Thyroid gland (tissue), 4 donors: Measurements from ENCODE around the gene FOXO1. TPM values are rescaled to one million over a fixed set of nuclear protein-coding genes. Genes with fewer than 3 reads are reported as not detected.

Source experiments
- DNase-seq, 2 donors: peaks; one replicate each; pipeline ENCODE4 v3.0.0-alpha.2; 2019
- H3K27ac ChIP-seq, 3 donors: fragments of 200-600 bp; sonication (generic); 1 replicate in 2 of 3; 2 replicates in 1 of 3; pipeline ENCODE4 v1.5.1; 2016 to 2019; ENCODE audit warnings: mild to moderate bottlenecking in 1 of 3, moderate library complexity in 1 of 3
- H3K27me3 ChIP-seq: fragments of 200-600 bp; sonication (generic); one replicate; pipeline ENCODE4 v1.5.1; 2019
- H3K36me3 ChIP-seq, 2 donors: fragments of 200-600 bp; sonication (generic); one replicate each; pipeline ENCODE4 v1.5.1; 2016 to 2019
- H3K4me1 ChIP-seq, 2 donors: fragments of 200-600 bp; sonication (generic); one replicate each; pipeline ENCODE4 v1.5.1; 2017 to 2019
- H3K4me3 ChIP-seq, 3 donors: fragments of 200-600 bp; sonication (generic); replicated peaks in 1 of 3; 1 replicate in 2 of 3; 2 replicates in 1 of 3; pipeline ENCODE4 v1.5.1; 2016; ENCODE audit warnings: mild to moderate bottlenecking in 1 of 3
- H3K9me3 ChIP-seq: fragments of 200-600 bp; sonication (generic); one replicate; pipeline ENCODE4 v1.5.1; 2017
- POLR2A ChIP-seq, 2 donors: fragments of 450-650 bp; IDR thresholded peaks; one replicate each; pipeline ENCODE4 v1.6.1; 2017; ENCODE audit warnings: antibody characterized with exemption in 2 of 2, mild to moderate bottlenecking in 2 of 2, moderate library complexity in 1 of 2
- WGBS, 2 donors: methylation state at CpG; one replicate each; pipeline ENCODE4 v1.1.5; 2017; 5-methylcytosine and 5-hydroxymethylcytosine counted together
- intact Hi-C: fragments of 100-400 bp; cut with DNase I; formaldehyde crosslinking; loops from one replicate; pipeline ENCODE4 v1.15.1; 2023
- total RNA-seq, 4 donors: library from RNA; depleted of rRNA; stranded (reverse); fragments of >200 nt; gene quantifications; one replicate each; pipeline ENCODE4 v1.2.3, GENCODE V29; 2016
- TF ChIP-seq, protein P1 (sequence below), 6 experiments: fragments of 200-600 bp in 3 of 6; fragments of 450-650 bp in 3 of 6; sonication (generic) in 3 of 6; IDR thresholded peaks; one replicate each; pipeline ENCODE4 v1.5.1; 2016 to 2019; ENCODE audit warnings: antibody characterized with exemption in 6 of 6, mild to moderate bottlenecking in 2 of 6, inconsistent platforms in 1 of 6, moderate library complexity in 1 of 6

The FOXO1 gene
- total RNA-seq, 4 donors from 2014 or later: 65.2 to 92.9 (median 70.0) TPM

DNA sequence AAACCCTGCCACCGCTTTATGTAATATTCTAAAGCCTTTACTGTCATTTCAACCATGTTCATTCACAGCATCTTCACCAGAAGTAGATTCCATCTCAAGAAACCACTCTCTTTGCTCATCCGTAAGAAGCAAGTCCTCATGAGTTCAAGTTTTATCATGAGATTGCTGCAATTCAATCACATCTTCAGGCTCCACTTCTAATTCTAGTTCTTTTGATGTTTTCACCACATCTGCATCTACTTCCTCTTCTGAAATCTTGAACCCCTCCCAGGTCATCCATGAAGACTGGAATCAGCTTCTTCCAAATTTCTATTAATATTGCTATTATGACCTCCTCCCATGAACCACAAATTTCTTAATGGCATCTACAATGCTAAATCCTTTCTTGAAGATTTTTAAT lies 83.9 kb downstream of the FOXO1 start:
- intact Hi-C loops: no loop called here
- no peak for TF ChIP-seq POLR2A (IDR thresholded peaks at IDR 0.05)
- TF ChIP-seq, protein P1, sequence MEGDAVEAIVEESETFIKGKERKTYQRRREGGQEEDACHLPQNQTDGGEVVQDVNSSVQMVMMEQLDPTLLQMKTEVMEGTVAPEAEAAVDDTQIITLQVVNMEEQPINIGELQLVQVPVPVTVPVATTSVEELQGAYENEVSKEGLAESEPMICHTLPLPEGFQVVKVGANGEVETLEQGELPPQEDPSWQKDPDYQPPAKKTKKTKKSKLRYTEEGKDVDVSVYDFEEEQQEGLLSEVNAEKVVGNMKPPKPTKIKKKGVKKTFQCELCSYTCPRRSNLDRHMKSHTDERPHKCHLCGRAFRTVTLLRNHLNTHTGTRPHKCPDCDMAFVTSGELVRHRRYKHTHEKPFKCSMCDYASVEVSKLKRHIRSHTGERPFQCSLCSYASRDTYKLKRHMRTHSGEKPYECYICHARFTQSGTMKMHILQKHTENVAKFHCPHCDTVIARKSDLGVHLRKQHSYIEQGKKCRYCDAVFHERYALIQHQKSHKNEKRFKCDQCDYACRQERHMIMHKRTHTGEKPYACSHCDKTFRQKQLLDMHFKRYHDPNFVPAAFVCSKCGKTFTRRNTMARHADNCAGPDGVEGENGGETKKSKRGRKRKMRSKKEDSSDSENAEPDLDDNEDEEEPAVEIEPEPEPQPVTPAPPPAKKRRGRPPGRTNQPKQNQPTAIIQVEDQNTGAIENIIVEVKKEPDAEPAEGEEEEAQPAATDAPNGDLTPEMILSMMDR (IDR thresholded peaks at IDR 0.05): no peak
- H3K27ac ChIP-seq: no peak overlapping the region
- H3K4me3 ChIP-seq: no peak overlapping the region
- DNase-seq: no peak
- peaks cover 73 to 75% of the 10 kb centered on the region in 2 donors for H3K4me1 ChIP-seq
- no peaks in the 10 kb centered on the region for H3K27me3 ChIP-seq
- 96 to 99% methylated on average over 2 of the region's 2 CpGs for WGBS, 2 donors
- no peaks in the 10 kb centered on the region for H3K9me3 ChIP-seq
- H3K36me3 ChIP-seq: no peaks in the 10 kb centered on the region

DNA sequence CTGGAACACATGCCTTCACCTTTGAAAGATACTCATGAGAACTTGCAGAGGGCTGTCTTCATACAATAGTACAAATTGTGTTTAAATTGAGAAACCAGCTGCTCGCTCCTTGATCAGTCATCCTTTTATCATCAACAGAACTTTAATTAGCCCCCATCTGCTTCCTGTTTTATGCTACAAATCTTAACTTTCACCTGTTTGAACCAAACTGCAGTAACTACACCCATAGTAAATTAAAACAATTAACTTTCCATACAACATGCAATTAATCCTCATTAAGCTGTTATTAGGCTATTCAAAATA lies 85.2 kb downstream of the FOXO1 start:
- Histone ChIP-seq H3K9me3 (no peaks in the 10 kb centered on the region), H3K4me1 (peaks cover 73 to 75% of the 10 kb centered on the region in 2 donors), H3K27me3 (no peaks in the 10 kb centered on the region), H3K36me3 (no peaks in the 10 kb centered on the region), H3K4me3 (no peak overlapping the region), H3K27ac (peak overlapping the region; percentile 26 to 75 (median 38))
- intact Hi-C loops: no loop called here
- WGBS, 2 donors: 78 to 80% methylated on average over 1 of the region's 1 CpG
- TF ChIP-seq, protein P1 (IDR thresholded peaks at IDR 0.05): no peak
- no peak for TF ChIP-seq POLR2A (IDR thresholded peaks at IDR 0.05)
- DNase-seq: no peak

DNA sequence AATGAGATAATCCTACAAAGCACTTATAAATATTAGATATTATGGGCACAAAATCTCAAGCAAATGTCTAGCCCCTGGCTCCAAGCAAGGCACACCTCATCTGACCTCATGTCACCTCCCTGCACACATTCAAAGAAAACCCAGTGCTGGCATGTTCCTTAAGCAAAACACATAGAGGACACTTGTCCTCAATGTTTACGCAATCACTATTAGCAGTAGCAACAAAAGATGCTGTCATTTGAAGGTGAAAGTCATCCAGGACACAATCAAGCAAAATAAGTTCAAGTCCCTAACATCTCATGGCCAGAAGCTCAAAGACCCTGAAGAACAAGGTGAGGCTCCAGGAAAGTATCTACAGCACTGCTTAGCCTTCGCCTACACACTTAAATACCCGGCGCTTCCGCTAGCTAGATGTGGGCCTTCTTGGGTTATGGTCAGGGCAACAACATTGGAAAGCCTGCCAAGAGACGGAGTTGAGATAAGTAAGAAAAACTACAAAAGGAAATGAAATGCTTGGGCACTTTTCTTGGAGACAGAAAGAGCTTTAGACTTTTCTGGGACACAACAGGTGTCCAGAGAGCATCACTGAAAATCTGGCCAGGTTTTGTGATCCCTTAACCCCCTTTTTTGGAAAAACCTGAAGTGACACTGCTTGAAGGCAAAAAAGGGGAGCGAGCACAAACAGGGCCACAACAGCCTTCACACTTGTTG lies 85.7 kb downstream of the FOXO1 start:
- no peak overlapping the region for H3K4me3 ChIP-seq
- H3K4me1 ChIP-seq: peaks cover 73 to 75% of the 10 kb centered on the region in 2 donors
- peak; percentile 60 for DNase-seq
- WGBS, 2 donors: 42 to 45% methylated on average over 7 of the region's 7 CpGs
- intact Hi-C loops: no loop called here
- H3K27me3 ChIP-seq: no peaks in the 10 kb centered on the region
- no peaks in the 10 kb centered on the region for H3K36me3 ChIP-seq
- H3K9me3 ChIP-seq: no peaks in the 10 kb centered on the region
- peak overlapping the region; percentile 26 to 75 (median 38) for H3K27ac ChIP-seq
- TF ChIP-seq, protein P1 (IDR thresholded peaks at IDR 0.05): no peak
- no peak for TF ChIP-seq POLR2A (IDR thresholded peaks at IDR 0.05)

DNA sequence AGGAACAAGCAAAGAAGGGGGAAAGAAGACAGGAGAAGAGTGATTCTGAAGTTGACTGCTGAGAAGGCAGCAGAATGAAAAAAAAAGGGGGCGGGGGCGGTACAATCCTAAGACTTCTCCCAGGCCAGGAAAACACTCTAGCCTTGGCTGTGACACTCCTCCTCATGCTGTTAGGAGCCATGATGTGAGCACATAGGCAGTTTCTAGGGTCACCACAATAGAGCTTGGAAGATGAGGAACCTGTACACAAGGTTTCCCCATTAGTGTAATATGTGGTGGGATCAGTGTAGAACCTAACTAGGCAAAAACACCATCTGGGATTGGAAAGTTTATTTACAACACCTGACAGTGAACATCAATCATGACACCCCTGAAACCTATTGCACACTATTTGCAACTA lies 86.9 kb downstream of the FOXO1 start:
- Histone ChIP-seq H3K4me3 (no peak overlapping the region), H3K9me3 (no peaks in the 10 kb centered on the region), H3K27me3 (no peaks in the 10 kb centered on the region), H3K36me3 (no peaks in the 10 kb centered on the region), H3K4me1 (peaks cover 71 to 74% of the 10 kb centered on the region in 2 donors), H3K27ac (peak overlapping the region; percentile 1 to 26 (median 13))
- intact Hi-C loops: no loop called here
- 87 to 97% methylated on average over 2 of the region's 2 CpGs for WGBS, 2 donors
- DNase-seq: no peak
- TF ChIP-seq POLR2A (IDR thresholded peaks at IDR 0.05): no peak
- TF ChIP-seq, protein P1 (IDR thresholded peaks at IDR 0.05): no peak

DNA sequence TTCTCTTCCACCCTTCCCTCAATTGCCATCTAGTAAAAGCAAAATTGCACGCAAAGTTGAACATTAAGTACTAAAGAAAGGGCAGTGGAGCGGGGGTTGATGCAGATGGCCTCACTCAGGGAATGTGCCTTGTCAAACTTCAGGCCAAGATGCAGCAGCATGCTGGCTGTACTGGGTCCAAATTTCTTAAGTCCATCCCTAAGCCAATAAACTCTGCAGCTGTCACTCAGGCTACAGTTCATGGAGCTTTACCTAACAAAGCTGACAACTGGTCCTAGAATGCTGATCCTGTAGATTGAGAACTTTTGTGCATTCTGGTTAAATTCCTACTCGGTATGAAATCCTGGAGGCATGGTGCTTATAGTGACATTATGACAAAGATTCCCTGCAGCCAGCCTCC lies 88.4 kb downstream of the FOXO1 start:
- TF ChIP-seq, protein P1 (IDR thresholded peaks at IDR 0.05): no peak
- no peak for TF ChIP-seq POLR2A (IDR thresholded peaks at IDR 0.05)
- no peaks in the 10 kb centered on the region for H3K9me3 ChIP-seq
- 31 to 38% methylated on average over 3 of the region's 3 CpGs for WGBS, 2 donors
- H3K27ac ChIP-seq: peak overlapping the region in 2 of 3 donors; percentile 26 to 37
- H3K36me3 ChIP-seq: no peaks in the 10 kb centered on the region
- peaks cover 81 to 88% of the 10 kb centered on the region in 2 donors for H3K4me1 ChIP-seq
- H3K27me3 ChIP-seq: no peaks in the 10 kb centered on the region
- peak; percentile 84 to 86 for DNase-seq
- H3K4me3 ChIP-seq: no peak overlapping the region
- intact Hi-C loops: no loop called here
